Measurements from ENCODE around the gene CYB5B. TPM values are rescaled to one million over a fixed set of nuclear protein-coding genes. Genes with fewer than 3 reads are reported as not detected.

Gene CYB5B
- total RNA-seq, 1 donor from 2014 or later = 120 TPM

DNA sequence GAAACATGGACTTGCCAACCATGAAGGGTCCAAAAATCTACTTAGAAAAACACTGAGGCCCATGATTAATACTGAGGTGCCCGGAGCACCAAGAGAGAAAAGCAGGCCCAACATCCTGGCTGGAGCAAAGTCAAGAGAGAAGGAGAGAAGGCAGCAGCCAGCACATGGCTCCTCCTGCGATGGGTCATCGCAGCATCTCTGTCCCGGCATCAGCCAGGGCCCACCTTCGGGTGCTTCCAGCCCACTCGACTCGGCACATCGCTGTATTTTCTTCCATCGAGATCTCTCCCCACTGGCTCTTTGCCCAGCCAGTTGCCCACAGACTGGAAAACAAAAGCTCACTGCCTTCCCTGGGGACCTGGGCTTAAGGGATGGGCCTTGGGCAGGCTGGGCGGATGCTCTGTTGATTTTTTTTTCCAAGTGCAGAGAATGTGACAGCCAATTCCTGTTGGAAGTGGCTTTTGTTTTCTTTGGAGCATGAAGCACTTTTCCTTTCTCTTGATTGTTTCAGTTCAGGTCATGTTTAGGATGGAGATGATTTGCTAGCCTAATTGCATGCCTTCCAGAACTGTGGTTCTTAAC lies 58.1 kb downstream of the CYB5B start:
- Mint-ChIP-seq H3K36me3 (ENCODE audit: low read depth, unreplicated experiment) (no peaks in the 10 kb centered on the region), H3K27ac (ENCODE audit: unreplicated experiment) (peak overlapping the region; percentile 92), H3K9me3 (ENCODE audit: unreplicated experiment) (no peaks in the 10 kb centered on the region), H3K27me3 (ENCODE audit: unreplicated experiment) (peaks cover 6% of the 10 kb centered on the region), H3K4me1 (ENCODE audit: unreplicated experiment) (peaks cover 32% of the 10 kb centered on the region), H3K4me3 (ENCODE audit: unreplicated experiment) (peak overlapping the region; percentile 44)
- peak; percentile 38 for DNase-seq (ENCODE audit: low spot score)
- TF ChIP-seq, protein P1, sequence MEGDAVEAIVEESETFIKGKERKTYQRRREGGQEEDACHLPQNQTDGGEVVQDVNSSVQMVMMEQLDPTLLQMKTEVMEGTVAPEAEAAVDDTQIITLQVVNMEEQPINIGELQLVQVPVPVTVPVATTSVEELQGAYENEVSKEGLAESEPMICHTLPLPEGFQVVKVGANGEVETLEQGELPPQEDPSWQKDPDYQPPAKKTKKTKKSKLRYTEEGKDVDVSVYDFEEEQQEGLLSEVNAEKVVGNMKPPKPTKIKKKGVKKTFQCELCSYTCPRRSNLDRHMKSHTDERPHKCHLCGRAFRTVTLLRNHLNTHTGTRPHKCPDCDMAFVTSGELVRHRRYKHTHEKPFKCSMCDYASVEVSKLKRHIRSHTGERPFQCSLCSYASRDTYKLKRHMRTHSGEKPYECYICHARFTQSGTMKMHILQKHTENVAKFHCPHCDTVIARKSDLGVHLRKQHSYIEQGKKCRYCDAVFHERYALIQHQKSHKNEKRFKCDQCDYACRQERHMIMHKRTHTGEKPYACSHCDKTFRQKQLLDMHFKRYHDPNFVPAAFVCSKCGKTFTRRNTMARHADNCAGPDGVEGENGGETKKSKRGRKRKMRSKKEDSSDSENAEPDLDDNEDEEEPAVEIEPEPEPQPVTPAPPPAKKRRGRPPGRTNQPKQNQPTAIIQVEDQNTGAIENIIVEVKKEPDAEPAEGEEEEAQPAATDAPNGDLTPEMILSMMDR (IDR thresholded peaks at IDR 0.05; ENCODE audit: unreplicated experiment) = no peak

DNA sequence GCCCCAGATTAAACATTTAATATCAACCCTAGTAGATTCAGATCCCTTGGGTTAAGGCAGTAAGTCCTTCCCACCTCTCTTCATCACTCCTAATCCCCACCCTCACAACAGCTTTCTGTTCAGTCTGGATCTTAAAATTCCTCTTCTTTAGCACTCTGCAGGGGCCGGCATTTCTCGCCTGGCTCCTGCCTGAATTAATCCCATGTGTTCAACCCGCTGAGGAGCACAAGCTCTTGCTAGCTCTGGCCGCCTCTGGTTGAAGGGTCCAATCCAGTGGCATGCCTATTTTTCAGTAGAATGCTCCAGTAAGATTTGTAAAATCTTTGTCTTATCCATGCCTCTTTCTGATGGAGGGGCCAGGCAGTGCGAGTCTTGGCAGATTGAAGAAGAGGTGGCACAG lies 59.2 kb downstream of the CYB5B start:
- H3K36me3 Mint-ChIP-seq (ENCODE audit: low read depth, unreplicated experiment) = no peaks in the 10 kb centered on the region
- TF ChIP-seq, protein P1 (IDR thresholded peaks at IDR 0.05; ENCODE audit: unreplicated experiment) = no peak
- no peaks in the 10 kb centered on the region for H3K9me3 Mint-ChIP-seq (ENCODE audit: unreplicated experiment)
- H3K27me3 Mint-ChIP-seq (ENCODE audit: unreplicated experiment) = peaks cover 6% of the 10 kb centered on the region
- peaks cover 29% of the 10 kb centered on the region for H3K4me1 Mint-ChIP-seq (ENCODE audit: unreplicated experiment)
- H3K27ac Mint-ChIP-seq (ENCODE audit: unreplicated experiment) = peak overlapping the region; percentile 27
- DNase-seq (ENCODE audit: low spot score) = no peak
- no peak overlapping the region for H3K4me3 Mint-ChIP-seq (ENCODE audit: unreplicated experiment)

DNA sequence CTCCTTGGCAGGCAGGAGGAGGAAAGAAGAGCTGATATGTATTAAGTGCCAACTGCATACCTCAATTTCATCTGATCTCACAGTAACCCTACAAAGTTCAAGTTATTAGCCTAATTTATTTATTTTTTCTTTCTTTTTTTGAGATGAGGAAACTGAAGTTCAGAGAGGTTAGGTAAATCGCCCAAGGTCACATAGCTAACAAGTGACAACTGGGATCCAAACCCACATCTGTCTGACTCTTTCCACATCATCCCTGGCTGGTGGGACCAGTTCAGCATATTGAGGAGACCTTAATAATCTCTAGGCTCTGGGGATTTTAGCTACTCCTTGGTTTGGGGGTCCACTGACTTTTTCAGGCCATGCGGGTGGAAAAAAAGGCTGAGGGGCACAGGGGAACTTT lies 60.9 kb downstream of the CYB5B start:
- Mint-ChIP-seq H3K27me3 (ENCODE audit: unreplicated experiment) (peaks cover 4% of the 10 kb centered on the region), H3K36me3 (ENCODE audit: low read depth, unreplicated experiment) (no peaks in the 10 kb centered on the region), H3K27ac (ENCODE audit: unreplicated experiment) (no peak overlapping the region), H3K4me1 (ENCODE audit: unreplicated experiment) (peaks cover 29% of the 10 kb centered on the region), H3K9me3 (ENCODE audit: unreplicated experiment) (no peaks in the 10 kb centered on the region), H3K4me3 (ENCODE audit: unreplicated experiment) (no peak overlapping the region)
- TF ChIP-seq, protein P1 (IDR thresholded peaks at IDR 0.05; ENCODE audit: unreplicated experiment) = no peak
- DNase-seq (ENCODE audit: low spot score) = no peak

DNA sequence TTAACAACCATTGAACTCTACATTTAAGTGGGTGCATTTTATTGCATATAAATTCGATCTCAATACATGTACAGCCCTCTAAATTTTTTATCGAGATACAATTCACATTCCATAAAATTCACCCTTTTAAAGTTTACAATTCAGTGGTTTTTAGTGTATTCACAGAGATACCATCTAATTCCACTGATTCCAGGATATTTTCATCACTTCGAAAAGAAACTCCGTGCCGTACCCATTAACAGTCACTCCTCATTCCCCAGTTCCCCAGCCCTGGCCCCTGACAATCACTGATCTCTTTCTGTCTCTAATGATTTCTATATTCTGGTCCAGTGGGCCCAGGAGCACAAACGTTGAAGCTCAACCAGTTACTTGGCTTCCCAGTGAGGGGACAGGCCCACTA lies 61.4 kb downstream of the CYB5B start:
- TF ChIP-seq, protein P1 (IDR thresholded peaks at IDR 0.05; ENCODE audit: unreplicated experiment) = no peak
- DNase-seq (ENCODE audit: low spot score) = no peak
- Mint-ChIP-seq H3K36me3 (ENCODE audit: low read depth, unreplicated experiment) (no peaks in the 10 kb centered on the region), H3K27me3 (ENCODE audit: unreplicated experiment) (peaks cover 4% of the 10 kb centered on the region), H3K4me1 (ENCODE audit: unreplicated experiment) (peaks cover 27% of the 10 kb centered on the region), H3K27ac (ENCODE audit: unreplicated experiment) (no peak overlapping the region), H3K4me3 (ENCODE audit: unreplicated experiment) (no peak overlapping the region), H3K9me3 (ENCODE audit: unreplicated experiment) (no peaks in the 10 kb centered on the region)

DNA sequence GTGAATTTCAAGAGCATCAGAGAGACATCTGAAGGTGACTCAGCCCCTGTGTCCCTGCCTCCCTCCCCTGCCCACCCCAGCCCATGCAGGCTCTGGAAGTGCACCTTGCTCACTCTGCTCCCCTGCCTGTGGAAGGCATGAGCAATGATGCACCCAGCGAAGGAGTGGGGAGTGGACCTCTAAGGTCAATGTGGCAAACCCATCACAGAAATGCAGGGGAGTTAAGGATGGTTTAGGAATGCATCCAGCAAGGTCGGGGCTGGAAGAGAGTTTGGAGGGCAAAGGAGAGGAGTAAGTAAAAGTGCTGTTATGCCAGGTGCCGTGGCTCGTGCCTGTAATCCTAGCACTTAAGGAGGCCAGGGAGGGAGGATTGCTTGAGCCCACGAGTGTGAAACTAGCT lies 61.9 kb downstream of the CYB5B start:
- Mint-ChIP-seq H3K27me3 (ENCODE audit: unreplicated experiment) (peaks cover 4% of the 10 kb centered on the region), H3K27ac (ENCODE audit: unreplicated experiment) (no peak overlapping the region), H3K4me1 (ENCODE audit: unreplicated experiment) (peaks cover 26% of the 10 kb centered on the region), H3K9me3 (ENCODE audit: unreplicated experiment) (no peaks in the 10 kb centered on the region), H3K36me3 (ENCODE audit: low read depth, unreplicated experiment) (no peaks in the 10 kb centered on the region), H3K4me3 (ENCODE audit: unreplicated experiment) (no peak overlapping the region)
- no peak for DNase-seq (ENCODE audit: low spot score)
- TF ChIP-seq, protein P1 (IDR thresholded peaks at IDR 0.05; ENCODE audit: unreplicated experiment) = no peak

Data from endothelial cell (in vitro differentiated cells).